Right cardiac atrium (tissue), 5 donors: ENCODE measurements around the gene SPATA33. TPM values are rescaled to one million over a fixed set of nuclear protein-coding genes. Genes with fewer than 3 reads are reported as not detected.
"Not testable (repeated sequence)": the region's sequence is repeated elsewhere in the genome, so short reads cannot be mapped to it uniquely, and the experiment has no call there.

Experiments
- ATAC-seq, 2 donors: fragments of 200-7000 bp; cut with Tn5 transposase; one replicate each; pipeline versions ENCODE4 v1.8.0 to v1.9.1; 2020; ENCODE audit warnings: moderate library complexity in 2 of 2, mild to moderate bottlenecking in 1 of 2
- DNase-seq, 3 donors: peaks; one replicate each; pipeline ENCODE4 v3.0.0-alpha.2; 2020
- H3K27ac ChIP-seq: one replicate; pipeline ENCODE4 v1.5.1; 2013; ENCODE audit warnings: mild to moderate bottlenecking, low read length, control low read depth, moderate library complexity
- H3K27me3 ChIP-seq: one replicate; pipeline ENCODE4 v1.6.1; 2013; ENCODE audit not compliant: control insufficient read depth, insufficient read depth
- H3K4me1 ChIP-seq: one replicate; pipeline ENCODE4 v1.6.1; 2013; ENCODE audit warnings: low read length; ENCODE audit not compliant: control insufficient read depth, insufficient read depth
- H3K4me3 ChIP-seq: one replicate; pipeline ENCODE4 v1.5.1; 2013; ENCODE audit warnings: low read length, control low read depth
- H3K9me3 ChIP-seq: one replicate; pipeline ENCODE4 v1.6.1; 2013; ENCODE audit warnings: low read length; ENCODE audit not compliant: control insufficient read depth
- WGBS: extraction: QIAGEN DNeasy Blood & Tissue Kit; methylation state at CpG from one replicate; pipeline ENCODE4 v1.1.7; 2013; 5-methylcytosine and 5-hydroxymethylcytosine counted together
- intact Hi-C, 4 donors: fragments of 100-400 bp; cut with DNase I; formaldehyde crosslinking; loops; one replicate each; pipeline versions ENCODE4 v1.11.0 to v1.14.0; 2022 to 2023
- polyA plus RNA-seq: library from polyadenylated mRNA; stranded (reverse); fragments of 200-250 nt; gene quantifications from one replicate; pipeline ENCODE4 v1.2.3, GENCODE V29; 2013
- total RNA-seq, 4 donors: library from RNA; stranded (reverse); fragmentation: NEBNext Ultra II Directional; extraction: Animal tissue kit (Norgen Biotek cat#: 25700); gene quantifications; one replicate each; pipeline ENCODE4 v1.2.1, GENCODE V29; 2021
- donor health status: healthy with polysubstance abuse.
- donor health status: DM: no; HTN: yes; CAD: no.
- donor health status: DM: no; HTN: no; CAD: no.
- donor health status: DM: no; HTN: yes; CAD: no; lungs with severe emphysema.
- donor health status: DM: yes; HTN: yes; CAD: no.

SPATA33 gene
- total and polyA plus RNA-seq, 5 donors, result 1.4 to 5.3 (median 2.9) TPM

GRCh38 chr16:89668790-89669158 lies 11.1 kb downstream of the SPATA33 start:
- intact Hi-C loops, result no loop called here
- H3K27me3 ChIP-seq, result no peaks in the 10 kb centered on the region
- no peaks in the 10 kb centered on the region for H3K9me3 ChIP-seq
- no peak overlapping the region for H3K27ac ChIP-seq
- no peak overlapping the region for H3K4me3 ChIP-seq
- ATAC-seq (no peak), DNase-seq (no peak)
- H3K4me1 ChIP-seq, result no peaks in the 10 kb centered on the region
- WGBS, result 73% methylated on average over 5 of the region's 5 CpGs

- ATAC-seq (no peak), DNase-seq (no peak)
- Histone ChIP-seq H3K27me3 (no peaks in the 10 kb centered on the region), H3K4me1 (no peaks in the 10 kb centered on the region), H3K27ac (no peak overlapping the region), H3K4me3 (no peak overlapping the region), H3K9me3 (no peaks in the 10 kb centered on the region)
- intact Hi-C loops, result no loop called here
- 94% methylated on average over 13 of the region's 13 CpGs for WGBS
These were observed 12.1 kb downstream of the SPATA33 start for GRCh38 chr16:89669755-89670154.

- no peak overlapping the region for H3K27ac ChIP-seq
- no peaks in the 10 kb centered on the region for H3K9me3 ChIP-seq
- H3K27me3 ChIP-seq, result no peaks in the 10 kb centered on the region
- H3K4me1 ChIP-seq, result no peaks in the 10 kb centered on the region
- no peak for DNase-seq
- WGBS, result 85% methylated on average over 10 of the region's 10 CpGs
- H3K4me3 ChIP-seq, result no peak overlapping the region
- ATAC-seq, result peak in 1 of 2 donors; percentile 29
- intact Hi-C loops, result no loop called here
These were observed 13.1 kb downstream of the SPATA33 start for GRCh38 chr16:89670496-89671431.

- ATAC-seq, H3K4me1 ChIP-seq, H3K27me3 ChIP-seq, H3K9me3 ChIP-seq, H3K4me3 ChIP-seq, DNase-seq, intact Hi-C loops, H3K27ac ChIP-seq: not testable (repeated sequence)
- WGBS, result 91% methylated on average over 4 of the region's 4 CpGs
These were observed 13.9 kb downstream of the SPATA33 start for GRCh38 chr16:89671565-89671964.

- Histone ChIP-seq H3K4me3 (no peak overlapping the region), H3K9me3 (no peaks in the 10 kb centered on the region), H3K27me3 (no peaks in the 10 kb centered on the region), H3K27ac (no peak overlapping the region), H3K4me1 (no peaks in the 10 kb centered on the region)
- WGBS, result 79% methylated on average over 16 of the region's 16 CpGs
- ATAC-seq, result no peak
- intact Hi-C loops, result no loop called here
- no peak for DNase-seq
These were observed 14.7 kb downstream of the SPATA33 start for GRCh38 chr16:89672177-89672941.

- Histone ChIP-seq H3K4me3 (no peak overlapping the region), H3K27me3 (no peaks in the 10 kb centered on the region), H3K9me3 (no peaks in the 10 kb centered on the region), H3K4me1 (no peaks in the 10 kb centered on the region), H3K27ac (no peak overlapping the region)
- ATAC-seq (no peak), DNase-seq (no peak)
- intact Hi-C loops, result no loop called here
- WGBS, result 97% methylated on average over 2 of the region's 2 CpGs
These were observed 20.6 kb downstream of the SPATA33 start for GRCh38 chr16:89678258-89678657.

GRCh38 chr16:89685916-89686315 lies 28.3 kb downstream of the SPATA33 start:
- 100% methylated on average over 1 of the region's 1 CpG for WGBS
- Histone ChIP-seq H3K4me3 (no peak overlapping the region), H3K9me3 (no peaks in the 10 kb centered on the region), H3K4me1 (peaks cover 3% of the 10 kb centered on the region), H3K27ac (no peak overlapping the region), H3K27me3 (no peaks in the 10 kb centered on the region)
- ATAC-seq (no peak), DNase-seq (no peak)
- intact Hi-C loops, result no loop called here

- intact Hi-C loops, result no loop called here
- H3K4me1 ChIP-seq, result peaks cover 3% of the 10 kb centered on the region
- DNase-seq (peak; percentile 92 to 97 (median 94)), ATAC-seq (peak; percentile 95)
- H3K27me3 ChIP-seq, result no peaks in the 10 kb centered on the region
- WGBS, result under 1% methylated on average over 67 of the region's 67 CpGs
- H3K27ac ChIP-seq, result peak within 1 kb of the TSS; percentile 92
- H3K9me3 ChIP-seq, result no peaks in the 10 kb centered on the region
- H3K4me3 ChIP-seq, result peak within 1 kb of the TSS; percentile 83
These were observed 29.0 kb downstream of the SPATA33 start, which contains the start of gene CDK10 for GRCh38 chr16:89686520-89687091. TSS of gene CDK10 (plus strand) at chr16:89686689. CDS start at chr16:89686711, 22 bp downstream.

GRCh38 chr16:89687092-89687940 lies 29.7 kb downstream of the SPATA33 start:
- intact Hi-C loops, result no loop called here
- Histone ChIP-seq H3K27me3 (no peaks in the 10 kb centered on the region), H3K4me3 (peak overlapping the region; percentile 83), H3K27ac (no peak overlapping the region), H3K9me3 (no peaks in the 10 kb centered on the region), H3K4me1 (peaks cover 3% of the 10 kb centered on the region)
- DNase-seq (no peak), ATAC-seq (peak; percentile 41 to 43)
- WGBS, result 11% methylated on average over 42 of the region's 42 CpGs

GRCh38 chr16:89688395-89688794 lies 30.8 kb downstream of the SPATA33 start:
- Histone ChIP-seq H3K27me3 (no peaks in the 10 kb centered on the region), H3K27ac (no peak overlapping the region), H3K9me3 (no peaks in the 10 kb centered on the region), H3K4me1 (peaks cover 3% of the 10 kb centered on the region), H3K4me3 (no peak overlapping the region)
- WGBS, result 91% methylated on average over 5 of the region's 5 CpGs
- DNase-seq (no peak), ATAC-seq (no peak)
- intact Hi-C loops, result no loop called here
